ENCODE measurements around the gene DLG1.

Gene DLG1

DNA sequence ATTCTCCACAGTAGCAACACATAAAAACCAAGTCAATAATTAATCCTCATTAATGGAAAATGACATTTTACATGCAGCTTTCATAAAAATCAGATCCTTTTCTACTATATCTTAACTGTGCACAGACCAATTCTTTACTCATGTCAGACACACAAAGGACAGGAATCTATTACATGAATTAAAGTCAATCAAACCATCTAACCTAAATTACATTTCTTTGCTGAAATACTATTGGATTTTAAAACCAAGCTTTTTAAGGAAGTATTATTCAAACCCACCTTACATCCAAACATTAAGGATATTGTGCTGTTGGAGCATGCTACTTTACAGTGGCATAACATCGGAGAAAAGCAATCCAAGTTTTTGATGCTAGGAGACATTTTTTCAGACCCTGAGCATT, 72.8 kb downstream of the DLG1 start:
- TF ChIP-seq, protein P1, sequence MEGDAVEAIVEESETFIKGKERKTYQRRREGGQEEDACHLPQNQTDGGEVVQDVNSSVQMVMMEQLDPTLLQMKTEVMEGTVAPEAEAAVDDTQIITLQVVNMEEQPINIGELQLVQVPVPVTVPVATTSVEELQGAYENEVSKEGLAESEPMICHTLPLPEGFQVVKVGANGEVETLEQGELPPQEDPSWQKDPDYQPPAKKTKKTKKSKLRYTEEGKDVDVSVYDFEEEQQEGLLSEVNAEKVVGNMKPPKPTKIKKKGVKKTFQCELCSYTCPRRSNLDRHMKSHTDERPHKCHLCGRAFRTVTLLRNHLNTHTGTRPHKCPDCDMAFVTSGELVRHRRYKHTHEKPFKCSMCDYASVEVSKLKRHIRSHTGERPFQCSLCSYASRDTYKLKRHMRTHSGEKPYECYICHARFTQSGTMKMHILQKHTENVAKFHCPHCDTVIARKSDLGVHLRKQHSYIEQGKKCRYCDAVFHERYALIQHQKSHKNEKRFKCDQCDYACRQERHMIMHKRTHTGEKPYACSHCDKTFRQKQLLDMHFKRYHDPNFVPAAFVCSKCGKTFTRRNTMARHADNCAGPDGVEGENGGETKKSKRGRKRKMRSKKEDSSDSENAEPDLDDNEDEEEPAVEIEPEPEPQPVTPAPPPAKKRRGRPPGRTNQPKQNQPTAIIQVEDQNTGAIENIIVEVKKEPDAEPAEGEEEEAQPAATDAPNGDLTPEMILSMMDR (IDR thresholded peaks at IDR 0.05; ENCODE audit: low read depth, low read length, missing control alignments) = no peak
- H3K4me3 ChIP-seq (ENCODE audit: low read depth, low read length) = no peak overlapping the region
- DNase-seq (ENCODE audit: low read depth) = no peak

- no peak for DNase-seq (ENCODE audit: low read depth)
- TF ChIP-seq, protein P1 (IDR thresholded peaks at IDR 0.05; ENCODE audit: low read depth, low read length, missing control alignments) = peak; percentile 39
These were observed 74.4 kb downstream of the DLG1 start for GRCh38 chr3:197224034-197224444.

DNA sequence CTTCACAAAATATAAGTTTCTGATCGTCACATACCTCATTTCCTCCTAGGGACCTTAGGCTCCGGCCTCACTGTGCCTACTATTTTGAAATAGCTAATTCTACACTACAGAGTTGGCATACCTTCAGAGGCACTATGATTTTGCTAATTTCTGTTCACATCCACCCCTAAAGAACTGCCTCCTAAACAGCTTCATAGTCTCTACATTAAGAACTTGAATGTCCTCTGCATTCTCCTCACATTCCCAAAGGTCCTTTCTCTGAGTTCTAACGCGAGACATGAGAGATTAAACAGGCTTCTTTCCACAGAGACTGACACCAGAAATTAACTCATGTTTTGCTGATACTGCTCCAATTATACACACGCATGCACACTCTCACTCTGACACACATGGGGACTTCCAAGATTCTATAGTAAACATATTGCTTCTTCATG, 75.5 kb downstream of the DLG1 start:
- TF ChIP-seq, protein P1 (IDR thresholded peaks at IDR 0.05; ENCODE audit: low read depth, low read length, missing control alignments) = no peak
- DNase-seq (ENCODE audit: low read depth) = no peak

More at GRCh38 chr3:197224034-197224444, 74.4 kb downstream of the DLG1 start:
- no peak overlapping the region for H3K4me3 ChIP-seq (ENCODE audit: low read depth, low read length)

DNA sequence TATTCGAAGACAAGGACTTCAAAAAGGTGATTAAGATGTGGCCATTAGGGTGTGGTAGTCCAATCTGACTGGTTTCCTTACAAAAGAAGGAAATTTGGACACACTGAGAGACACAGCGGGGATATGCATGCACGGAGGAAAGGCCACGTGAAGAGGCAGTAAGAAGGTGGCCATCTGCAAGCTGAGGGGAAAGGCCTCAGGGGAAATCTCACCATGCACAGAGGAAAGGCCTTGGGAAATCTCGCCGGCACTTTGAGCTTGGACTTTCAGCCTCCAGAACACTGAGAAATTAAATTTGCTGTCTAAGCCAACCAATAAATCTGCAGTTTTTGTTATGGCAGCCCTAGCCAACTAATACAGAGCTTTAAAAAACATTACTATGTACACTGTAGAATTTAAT, 78.8 kb downstream of the DLG1 start:
- DNase-seq (ENCODE audit: low read depth) = no peak
- no peak overlapping the region for H3K4me3 ChIP-seq (ENCODE audit: low read depth, low read length)
- TF ChIP-seq, protein P1 (IDR thresholded peaks at IDR 0.05; ENCODE audit: low read depth, low read length, missing control alignments) = no peak

More for the DNA sequence above, 75.5 kb downstream of the DLG1 start:
- no peak overlapping the region for H3K4me3 ChIP-seq (ENCODE audit: low read depth, low read length)

DNA sequence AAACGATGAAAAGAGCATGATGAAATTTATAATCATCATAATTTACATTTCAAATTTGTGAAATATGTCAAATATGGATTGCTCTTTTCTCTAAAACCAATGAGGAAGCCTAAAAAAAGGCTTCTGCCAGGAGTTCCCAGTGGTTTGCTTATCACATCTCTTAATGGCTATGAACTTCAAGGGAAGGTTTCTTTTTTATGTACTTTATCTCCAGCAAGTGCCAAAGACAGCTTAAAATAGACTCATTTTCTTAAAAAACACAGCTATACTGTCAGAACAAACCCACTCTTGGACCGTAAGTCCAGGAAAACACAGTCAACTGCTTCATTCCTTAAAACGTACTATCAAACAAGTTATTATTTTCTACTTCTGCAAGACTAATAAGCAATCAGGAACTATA, 80.2 kb downstream of the DLG1 start:
- TF ChIP-seq, protein P1 (IDR thresholded peaks at IDR 0.05; ENCODE audit: low read depth, low read length, missing control alignments) = no peak
- no peak for DNase-seq (ENCODE audit: low read depth)
- no peak overlapping the region for H3K4me3 ChIP-seq (ENCODE audit: low read depth, low read length)

DNA sequence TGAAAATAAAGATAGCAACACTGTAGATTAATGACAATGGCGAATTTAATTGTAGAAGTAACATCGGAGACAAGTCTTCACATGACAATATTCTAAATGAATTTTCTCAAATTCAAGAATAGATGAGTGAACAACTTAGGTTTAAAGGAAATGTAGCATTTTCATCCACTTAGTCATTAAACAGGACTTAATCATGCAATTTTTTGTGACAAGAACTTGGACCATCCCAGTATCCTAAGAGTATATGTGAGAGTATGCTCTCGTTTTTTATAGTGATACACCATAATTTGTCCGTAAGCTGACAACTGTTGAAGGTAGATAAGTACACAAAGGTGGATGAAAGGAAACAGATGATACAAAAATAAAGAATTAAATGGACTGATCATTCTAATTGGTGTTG, 81.5 kb downstream of the DLG1 start:
- DNase-seq (ENCODE audit: low read depth) = no peak
- TF ChIP-seq, protein P1 (IDR thresholded peaks at IDR 0.05; ENCODE audit: low read depth, low read length, missing control alignments) = no peak
- H3K4me3 ChIP-seq (ENCODE audit: low read depth, low read length) = no peak overlapping the region

GRCh38 chr3:197216169-197216860, 82.1 kb downstream of the DLG1 start:
- TF ChIP-seq, protein P1 (IDR thresholded peaks at IDR 0.05; ENCODE audit: low read depth, low read length, missing control alignments) = no peak
- no peak for DNase-seq (ENCODE audit: low read depth)
- no peak overlapping the region for H3K4me3 ChIP-seq (ENCODE audit: low read depth, low read length)

Measured in GM12864 (cell line).